Measurements from ENCODE around the gene ASAP2.

DNA sequence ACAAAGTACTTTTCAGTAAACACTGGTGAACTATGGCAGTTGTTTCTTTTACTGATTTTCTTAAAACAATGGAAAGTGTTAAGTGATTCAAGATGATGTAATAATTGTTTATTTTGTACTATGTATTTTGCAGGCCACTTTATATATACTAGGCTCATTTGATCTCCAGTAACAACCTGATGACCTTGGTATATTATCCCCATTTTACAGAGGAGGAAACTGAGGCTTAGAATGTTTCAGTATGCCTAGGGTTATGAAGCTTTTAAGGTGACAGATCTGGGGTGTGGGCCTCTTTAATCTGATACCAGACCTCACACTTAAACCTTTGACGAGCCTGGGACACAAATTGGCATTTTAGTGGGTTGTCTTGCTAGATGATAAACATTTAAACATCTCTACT, 153.5 kb downstream of the ASAP2 start:
- TF ChIP-seq POLR2AphosphoS5 (IDR thresholded peaks at IDR 0.05), result no peak
- TF ChIP-seq, protein P1, sequence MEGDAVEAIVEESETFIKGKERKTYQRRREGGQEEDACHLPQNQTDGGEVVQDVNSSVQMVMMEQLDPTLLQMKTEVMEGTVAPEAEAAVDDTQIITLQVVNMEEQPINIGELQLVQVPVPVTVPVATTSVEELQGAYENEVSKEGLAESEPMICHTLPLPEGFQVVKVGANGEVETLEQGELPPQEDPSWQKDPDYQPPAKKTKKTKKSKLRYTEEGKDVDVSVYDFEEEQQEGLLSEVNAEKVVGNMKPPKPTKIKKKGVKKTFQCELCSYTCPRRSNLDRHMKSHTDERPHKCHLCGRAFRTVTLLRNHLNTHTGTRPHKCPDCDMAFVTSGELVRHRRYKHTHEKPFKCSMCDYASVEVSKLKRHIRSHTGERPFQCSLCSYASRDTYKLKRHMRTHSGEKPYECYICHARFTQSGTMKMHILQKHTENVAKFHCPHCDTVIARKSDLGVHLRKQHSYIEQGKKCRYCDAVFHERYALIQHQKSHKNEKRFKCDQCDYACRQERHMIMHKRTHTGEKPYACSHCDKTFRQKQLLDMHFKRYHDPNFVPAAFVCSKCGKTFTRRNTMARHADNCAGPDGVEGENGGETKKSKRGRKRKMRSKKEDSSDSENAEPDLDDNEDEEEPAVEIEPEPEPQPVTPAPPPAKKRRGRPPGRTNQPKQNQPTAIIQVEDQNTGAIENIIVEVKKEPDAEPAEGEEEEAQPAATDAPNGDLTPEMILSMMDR (IDR thresholded peaks at IDR 0.05), result no peak

All from suprapubic skin (tissue), 3 donors.